NOMO-1 treated with dmso at 0.1 percent for 144 hours (cell line): Measurements from ENCODE around the gene ZBTB34.
"Not testable (repeated sequence)": the region's sequence is repeated elsewhere in the genome, so short reads cannot be mapped to it uniquely, and the experiment has no call there.

Experiments used
- DNase-seq: peaks from one replicate; lab custom pipeline; 2025; ENCODE audit not compliant: unreplicated experiment; lab: John Stamatoyannopoulos, UW

ZBTB34 gene

GRCh38 chr9:126860077-126860756, at the start of gene ZBTB34:
ZBTB34 (plus strand) TSS chr9:126860639; CDS start chr9:126879400, 18,761 bp downstream.
- DNase-seq: peak; percentile 39

GRCh38 chr9:126813072-126813471, 47.4 kb upstream of the ZBTB34 start:
- DNase-seq: no peak

GRCh38 chr9:126814091-126814490, 46.3 kb upstream of the ZBTB34 start:
- DNase-seq: no peak

- not testable (repeated sequence) for DNase-seq
These were observed 42.8 kb upstream of the ZBTB34 start for GRCh38 chr9:126817615-126818014.

GRCh38 chr9:126818482-126818881, 42.0 kb upstream of the ZBTB34 start:
- DNase-seq: no peak

- DNase-seq: no peak
These were observed 41.0 kb upstream of the ZBTB34 start for GRCh38 chr9:126819482-126819881.

GRCh38 chr9:126822278-126822677, 38.2 kb upstream of the ZBTB34 start:
- no peak for DNase-seq

GRCh38 chr9:126822873-126823272, 37.6 kb upstream of the ZBTB34 start:
- no peak for DNase-seq

GRCh38 chr9:126824052-126824451, 36.4 kb upstream of the ZBTB34 start:
- DNase-seq: not testable (repeated sequence)

- no peak for DNase-seq
These were observed 33.2 kb upstream of the ZBTB34 start for GRCh38 chr9:126827227-126827626.

- no peak for DNase-seq
These were observed 31.4 kb upstream of the ZBTB34 start for GRCh38 chr9:126829035-126829434.

- no peak for DNase-seq
These were observed 29.6 kb upstream of the ZBTB34 start for GRCh38 chr9:126830827-126831226.

GRCh38 chr9:126832440-126832839, 28.0 kb upstream of the ZBTB34 start:
- DNase-seq: no peak

- DNase-seq: no peak
These were observed 27.4 kb upstream of the ZBTB34 start for GRCh38 chr9:126833020-126833419.

GRCh38 chr9:126833710-126834345, 26.6 kb upstream of the ZBTB34 start:
- DNase-seq: no peak

- no peak for DNase-seq
These were observed 25.8 kb upstream of the ZBTB34 start for GRCh38 chr9:126834672-126835071.

GRCh38 chr9:126836216-126836615, 24.2 kb upstream of the ZBTB34 start:
- no peak for DNase-seq

- no peak for DNase-seq
These were observed 22.2 kb upstream of the ZBTB34 start for GRCh38 chr9:126838055-126838811.

GRCh38 chr9:126838895-126839294, 21.5 kb upstream of the ZBTB34 start:
- DNase-seq: no peak

GRCh38 chr9:126839301-126839700, 21.1 kb upstream of the ZBTB34 start:
- DNase-seq: no peak

- no peak for DNase-seq
These were observed 18.1 kb upstream of the ZBTB34 start for GRCh38 chr9:126842220-126842842.
